IPS-20b (cell line): Measurements from ENCODE around the gene KRT81.
"Not testable (repeated sequence)": the region's sequence is repeated elsewhere in the genome, so short reads cannot be mapped to it uniquely, and the experiment has no call there.

Source experiments
- H3K27ac ChIP-seq: one replicate; pipeline ENCODE4 v1.5.1; 2013; ENCODE audit warnings: low read length
- H3K27me3 ChIP-seq: 2 replicates; pipeline ENCODE4 v1.6.1; 2013; ENCODE audit warnings: mild to moderate bottlenecking, low read length, inconsistent platforms; ENCODE audit not compliant: insufficient read depth
- H3K36me3 ChIP-seq: 2 replicates; pipeline ENCODE4 v1.6.1; 2013; ENCODE audit warnings: low read depth, mild to moderate bottlenecking, inconsistent platforms, low read length, moderate library complexity; ENCODE audit not compliant: insufficient read depth
- H3K4me1 ChIP-seq: 2 replicates; pipeline ENCODE4 v1.6.1; 2013; ENCODE audit warnings: mild to moderate bottlenecking, control low read depth, inconsistent platforms, low read length, moderate library complexity; ENCODE audit not compliant: insufficient read depth
- H3K4me3 ChIP-seq: 2 replicates; pipeline ENCODE4 v1.5.1; 2013; ENCODE audit warnings: mild to moderate bottlenecking, low read length, inconsistent platforms
- H3K9ac ChIP-seq: 2 replicates; pipeline ENCODE4 v1.6.1; 2013; ENCODE audit warnings: low read depth, mild to moderate bottlenecking, inconsistent platforms, low read length, moderate library complexity
- H3K9me3 ChIP-seq: 2 replicates; pipeline ENCODE4 v1.6.1; 2013; ENCODE audit warnings: mild to moderate bottlenecking, low read depth, low read length, inconsistent platforms; ENCODE audit not compliant: insufficient read depth

Gene KRT81

GRCh38 chr12:52254180-52254964, 37.0 kb downstream of the KRT81 start:
- Histone ChIP-seq H3K27ac (no peak overlapping the region), H3K27me3 (peaks cover 92% of the 10 kb centered on the region)

GRCh38 chr12:52253391-52254179, 37.7 kb downstream of the KRT81 start:
- no peaks in the 10 kb centered on the region for H3K36me3 ChIP-seq
- H3K9me3 ChIP-seq: no peaks in the 10 kb centered on the region
- H3K4me3 ChIP-seq: no peak overlapping the region
- peaks cover 92% of the 10 kb centered on the region for H3K27me3 ChIP-seq
- no peak overlapping the region for H3K27ac ChIP-seq
- no peaks in the 10 kb centered on the region for H3K4me1 ChIP-seq
- H3K9ac ChIP-seq: no peak overlapping the region

More at GRCh38 chr12:52254180-52254964, 37.0 kb downstream of the KRT81 start:
- Histone ChIP-seq H3K4me1 (no peaks in the 10 kb centered on the region), H3K4me3 (no peak overlapping the region), H3K9me3 (no peaks in the 10 kb centered on the region), H3K9ac (no peak overlapping the region), H3K36me3 (no peaks in the 10 kb centered on the region)

- Histone ChIP-seq H3K27ac (no peak overlapping the region), H3K4me1 (peaks cover 3% of the 10 kb centered on the region; the same call in 1 of the 2 replicates), H3K27me3 (peaks cover 92% of the 10 kb centered on the region), H3K4me3 (no peak overlapping the region), H3K9ac (no peak overlapping the region), H3K36me3 (no peaks in the 10 kb centered on the region), H3K9me3 (no peaks in the 10 kb centered on the region)
Observed at GRCh38 chr12:52252728-52253343, 38.5 kb downstream of the KRT81 start.

- peaks cover 88% of the 10 kb centered on the region for H3K27me3 ChIP-seq
Observed at GRCh38 chr12:52252175-52252615, 39.1 kb downstream of the KRT81 start.

GRCh38 chr12:52251367-52252051, 39.8 kb downstream of the KRT81 start:
- H3K9ac ChIP-seq: no peak overlapping the region
- no peaks in the 10 kb centered on the region for H3K36me3 ChIP-seq
- H3K4me3 ChIP-seq: no peak overlapping the region
- H3K4me1 ChIP-seq: peaks cover 14% of the 10 kb centered on the region
- peaks cover 85% of the 10 kb centered on the region for H3K27me3 ChIP-seq
- H3K9me3 ChIP-seq: no peaks in the 10 kb centered on the region
- no peak overlapping the region for H3K27ac ChIP-seq

More at GRCh38 chr12:52252175-52252615, 39.1 kb downstream of the KRT81 start:
- not testable (repeated sequence) for H3K9me3 ChIP-seq, H3K27ac ChIP-seq, H3K36me3 ChIP-seq, H3K9ac ChIP-seq, H3K4me3 ChIP-seq, H3K4me1 ChIP-seq

GRCh38 chr12:52250048-52250990, 41.0 kb downstream of the KRT81 start:
- Histone ChIP-seq H3K4me1 (peaks cover 20% of the 10 kb centered on the region), H3K27me3 (peaks cover 73% of the 10 kb centered on the region), H3K4me3 (peak overlapping the region; percentile 58; the same call in 1 of the 2 replicates), H3K27ac (no peak overlapping the region), H3K9me3 (no peaks in the 10 kb centered on the region), H3K36me3 (no peaks in the 10 kb centered on the region), H3K9ac (no peak overlapping the region)

- Histone ChIP-seq H3K9me3 (no peaks in the 10 kb centered on the region), H3K4me3 (peak overlapping the region; percentile 58; the same call in 1 of the 2 replicates), H3K27me3 (peaks cover 66% of the 10 kb centered on the region), H3K4me1 (peaks cover 20% of the 10 kb centered on the region), H3K36me3 (no peaks in the 10 kb centered on the region), H3K27ac (no peak overlapping the region), H3K9ac (no peak overlapping the region)
Observed at GRCh38 chr12:52249511-52250047, 41.8 kb downstream of the KRT81 start.

GRCh38 chr12:52248541-52249461, 42.5 kb downstream of the KRT81 start:
- H3K9ac ChIP-seq: no peak overlapping the region
- no peaks in the 10 kb centered on the region for H3K36me3 ChIP-seq
- H3K27me3 ChIP-seq: peaks cover 61% of the 10 kb centered on the region
- H3K4me3 ChIP-seq: no peak overlapping the region
- H3K9me3 ChIP-seq: no peaks in the 10 kb centered on the region
- peaks cover 20% of the 10 kb centered on the region for H3K4me1 ChIP-seq
- H3K27ac ChIP-seq: no peak overlapping the region

- peaks cover 55% of the 10 kb centered on the region for H3K27me3 ChIP-seq
- no peaks in the 10 kb centered on the region for H3K9me3 ChIP-seq
- H3K27ac ChIP-seq: no peak overlapping the region
- H3K36me3 ChIP-seq: no peaks in the 10 kb centered on the region
- peaks cover 20% of the 10 kb centered on the region for H3K4me1 ChIP-seq
- no peak overlapping the region for H3K4me3 ChIP-seq
- H3K9ac ChIP-seq: no peak overlapping the region
Observed at GRCh38 chr12:52247622-52248540, 43.5 kb downstream of the KRT81 start.
